ENCODE measurements around the gene POP4.

Gene POP4

DNA sequence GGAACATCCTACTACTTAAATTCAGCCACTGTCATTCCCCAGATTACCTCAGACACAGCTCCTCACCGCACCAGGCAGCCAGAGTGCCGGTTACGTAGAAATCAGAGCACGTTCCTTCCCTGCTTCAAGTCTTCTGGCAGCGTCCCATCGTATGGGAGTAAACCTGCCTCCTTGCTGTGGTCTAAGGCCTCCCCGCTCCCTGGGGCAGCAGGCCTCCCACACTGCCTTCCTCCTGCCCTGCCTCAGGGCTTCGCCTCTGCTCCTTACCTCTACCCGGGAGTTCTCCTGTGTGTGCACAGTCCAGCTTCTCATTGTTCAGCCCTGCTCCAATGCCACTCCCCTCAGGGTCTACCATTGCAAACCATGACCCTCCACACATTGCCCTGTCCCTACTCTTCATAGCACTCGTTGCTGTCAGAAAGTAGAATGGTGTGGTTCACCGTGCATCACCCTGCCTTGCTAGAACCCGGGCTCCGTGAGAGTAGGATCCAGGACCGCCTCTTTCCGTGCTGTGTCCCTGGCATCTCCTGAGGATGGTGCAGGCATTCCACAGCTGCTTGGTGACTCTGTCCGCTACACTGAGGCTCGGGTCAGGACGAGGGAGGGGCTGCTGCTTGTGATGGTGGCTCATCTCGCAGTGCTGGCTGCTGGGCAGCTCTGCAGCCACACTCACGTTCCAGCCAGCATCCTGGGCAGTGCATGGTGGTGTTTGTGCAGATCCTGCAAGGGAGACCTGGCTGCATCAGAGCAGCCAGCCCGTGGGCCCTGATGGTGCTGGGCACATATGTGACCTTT, 6.9 kb downstream of the POP4 start:
- ChIA-PET POLR2A (no interaction called here), CTCF (interaction anchor here (1.4 to 7.9 kb wide), 6 partner anchors 33 to 118 kb away, joined by 3 to 113 read pairs (median 42); partner anchors contain the start of genes C19orf12 and PLEKHF1)
- Histone ChIP-seq H3K36me3 (ENCODE audit: control insufficient read depth in 4 of 4, insufficient read depth in 4 of 4, low read length in 3 of 4) (peaks cover 13 to 66% (median 49%) of the 10 kb centered on the region in 4 experiments), H3K27me3 (replicated peaks in 2 of 5; ENCODE audit: control insufficient read depth in 4 of 5, insufficient read depth in 5 of 5, low read length in 4 of 5) (no peaks in the 10 kb centered on the region), H3K4me3 (ENCODE audit: control insufficient read depth in 1 of 7, extremely low read depth in 1 of 7, insufficient read depth in 4 of 7, low read depth in 2 of 7, low read length in 6 of 7) (no peak overlapping the region), H3K4me1 (ENCODE audit: control extremely low read depth in 1 of 4, control insufficient read depth in 4 of 4, insufficient read depth in 4 of 4, low read length in 3 of 4) (peaks cover 0 to 9% (median 6%) of the 10 kb centered on the region in 4 experiments), H3K9me3 (ENCODE audit: control extremely low read depth in 1 of 5, control insufficient read depth in 4 of 5, insufficient read depth in 2 of 5, low read depth in 1 of 5, low read length in 4 of 5) (no peaks in the 10 kb centered on the region), H3K27ac (ENCODE audit: insufficient read depth in 1 of 2, low read depth in 1 of 2, low read length in 2 of 2, poor library complexity in 1 of 2, severe bottlenecking in 2 of 2) (no peak overlapping the region)
- DNase-seq = no peak
- 95% methylated on average over 20 of the region's 21 CpGs for WGBS (ENCODE audit: insufficient coverage)

- no peak for DNase-seq
- POLR2A ChIA-PET = no interaction called here
- CTCF ChIA-PET = interaction anchor here (1.2 kb wide), 1 partner anchor 80 kb away, joined by 5 read pairs; no protein-coding TSS in a partner anchor
- no peak overlapping the region for H3K27ac ChIP-seq (ENCODE audit: insufficient read depth in 1 of 2, low read depth in 1 of 2, low read length in 2 of 2, poor library complexity in 1 of 2, severe bottlenecking in 2 of 2)
- peaks cover 0 to 15% (median 6%) of the 10 kb centered on the region in 4 experiments for H3K4me1 ChIP-seq (ENCODE audit: control extremely low read depth in 1 of 4, control insufficient read depth in 4 of 4, insufficient read depth in 4 of 4, low read length in 3 of 4)
- H3K36me3 ChIP-seq (ENCODE audit: control insufficient read depth in 4 of 4, insufficient read depth in 4 of 4, low read length in 3 of 4) = peaks cover 13 to 63% (median 48%) of the 10 kb centered on the region in 4 experiments
- H3K9me3 ChIP-seq (ENCODE audit: control extremely low read depth in 1 of 5, control insufficient read depth in 4 of 5, insufficient read depth in 2 of 5, low read depth in 1 of 5, low read length in 4 of 5) = no peaks in the 10 kb centered on the region
- no peaks in the 10 kb centered on the region for H3K27me3 ChIP-seq (replicated peaks in 2 of 5; ENCODE audit: control insufficient read depth in 4 of 5, insufficient read depth in 5 of 5, low read length in 4 of 5)
- 93% methylated on average over 7 of the region's 7 CpGs for WGBS (ENCODE audit: insufficient coverage)
- H3K4me3 ChIP-seq (ENCODE audit: control insufficient read depth in 1 of 7, extremely low read depth in 1 of 7, insufficient read depth in 4 of 7, low read depth in 2 of 7, low read length in 6 of 7) = no peak overlapping the region
Observed at GRCh38 chr19:29614046-29614445, 8.0 kb downstream of the POP4 start.

- Histone ChIP-seq H3K4me1 (ENCODE audit: control extremely low read depth in 1 of 4, control insufficient read depth in 4 of 4, insufficient read depth in 4 of 4, low read length in 3 of 4) (peaks cover 0 to 15% (median 6%) of the 10 kb centered on the region in 4 experiments), H3K9me3 (ENCODE audit: control extremely low read depth in 1 of 5, control insufficient read depth in 4 of 5, insufficient read depth in 2 of 5, low read depth in 1 of 5, low read length in 4 of 5) (no peaks in the 10 kb centered on the region), H3K27me3 (replicated peaks in 2 of 5; ENCODE audit: control insufficient read depth in 4 of 5, insufficient read depth in 5 of 5, low read length in 4 of 5) (no peaks in the 10 kb centered on the region), H3K27ac (ENCODE audit: insufficient read depth in 1 of 2, low read depth in 1 of 2, low read length in 2 of 2, poor library complexity in 1 of 2, severe bottlenecking in 2 of 2) (no peak overlapping the region), H3K36me3 (ENCODE audit: control insufficient read depth in 4 of 4, insufficient read depth in 4 of 4, low read length in 3 of 4) (peaks cover 13 to 56% (median 45%) of the 10 kb centered on the region in 4 experiments), H3K4me3 (ENCODE audit: control insufficient read depth in 1 of 7, extremely low read depth in 1 of 7, insufficient read depth in 4 of 7, low read depth in 2 of 7, low read length in 6 of 7) (no peak overlapping the region)
- DNase-seq = no peak
- ChIA-PET POLR2A (no interaction called here), CTCF (interaction anchor here (0.6 to 1.2 kb wide), 2 partner anchors 80 to 83 kb away, joined by 3 to 5 read pairs; no protein-coding TSS in a partner anchor)
- WGBS (ENCODE audit: insufficient coverage) = no CpG with 5 or more reads among the region's 4 CpGs
Observed at GRCh38 chr19:29614780-29615179, 8.7 kb downstream of the POP4 start.

DNA sequence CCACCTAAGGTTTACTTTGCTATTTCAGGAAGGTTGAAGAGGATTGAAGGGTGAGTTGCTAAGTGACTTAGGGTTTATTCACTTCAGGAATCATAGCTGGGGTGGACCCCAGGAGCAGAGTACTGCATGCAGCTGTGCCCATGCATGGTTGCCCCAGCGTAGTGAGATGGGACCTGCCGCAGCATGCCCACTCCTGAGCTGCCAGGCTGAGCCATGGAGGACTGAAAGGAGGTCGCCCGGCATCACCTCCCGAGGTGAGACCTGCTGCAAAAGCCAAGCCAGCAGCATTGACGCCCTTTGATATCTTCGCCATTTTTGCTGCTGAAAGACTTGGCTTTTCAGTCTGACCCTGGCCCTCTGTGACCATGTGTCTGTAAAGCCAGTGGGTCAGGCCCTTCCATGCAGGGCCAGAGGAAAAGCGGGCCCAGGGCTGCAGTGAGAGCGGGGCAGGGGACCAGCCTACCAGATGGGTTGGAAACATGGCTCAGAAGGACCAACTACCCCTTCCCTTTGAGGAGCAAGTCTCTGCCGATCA, 9.9 kb downstream of the POP4 start:
- WGBS (ENCODE audit: insufficient coverage) = 96% methylated on average over 10 of the region's 10 CpGs
- Histone ChIP-seq H3K27ac (ENCODE audit: insufficient read depth in 1 of 2, low read depth in 1 of 2, low read length in 2 of 2, poor library complexity in 1 of 2, severe bottlenecking in 2 of 2) (no peak overlapping the region), H3K4me1 (ENCODE audit: control extremely low read depth in 1 of 4, control insufficient read depth in 4 of 4, insufficient read depth in 4 of 4, low read length in 3 of 4) (peaks cover 0 to 22% (median 8%) of the 10 kb centered on the region in 4 experiments), H3K27me3 (replicated peaks in 2 of 5; ENCODE audit: control insufficient read depth in 4 of 5, insufficient read depth in 5 of 5, low read length in 4 of 5) (no peaks in the 10 kb centered on the region), H3K4me3 (ENCODE audit: control insufficient read depth in 1 of 7, extremely low read depth in 1 of 7, insufficient read depth in 4 of 7, low read depth in 2 of 7, low read length in 6 of 7) (no peak overlapping the region), H3K36me3 (ENCODE audit: control insufficient read depth in 4 of 4, insufficient read depth in 4 of 4, low read length in 3 of 4) (peaks cover 13 to 56% (median 42%) of the 10 kb centered on the region in 4 experiments), H3K9me3 (ENCODE audit: control extremely low read depth in 1 of 5, control insufficient read depth in 4 of 5, insufficient read depth in 2 of 5, low read depth in 1 of 5, low read length in 4 of 5) (no peaks in the 10 kb centered on the region)
- DNase-seq = no peak
- CTCF ChIA-PET = no interaction called here
- POLR2A ChIA-PET = no interaction called here

GRCh38 chr19:29616541-29616940, 10.5 kb downstream of the POP4 start:
- DNase-seq = no peak
- ChIA-PET POLR2A (no interaction called here), CTCF (interaction anchor here (1.1 kb wide), 1 partner anchor 95 kb away, joined by 3 read pairs; no protein-coding TSS in a partner anchor)
- H3K27ac ChIP-seq (ENCODE audit: insufficient read depth in 1 of 2, low read depth in 1 of 2, low read length in 2 of 2, poor library complexity in 1 of 2, severe bottlenecking in 2 of 2) = no peak overlapping the region
- H3K9me3 ChIP-seq (ENCODE audit: control extremely low read depth in 1 of 5, control insufficient read depth in 4 of 5, insufficient read depth in 2 of 5, low read depth in 1 of 5, low read length in 4 of 5) = no peaks in the 10 kb centered on the region
- peaks cover 0 to 24% (median 9%) of the 10 kb centered on the region in 4 experiments for H3K4me1 ChIP-seq (ENCODE audit: control extremely low read depth in 1 of 4, control insufficient read depth in 4 of 4, insufficient read depth in 4 of 4, low read length in 3 of 4)
- H3K27me3 ChIP-seq (replicated peaks in 2 of 5; ENCODE audit: control insufficient read depth in 4 of 5, insufficient read depth in 5 of 5, low read length in 4 of 5) = no peaks in the 10 kb centered on the region
- no peak overlapping the region for H3K4me3 ChIP-seq (ENCODE audit: control insufficient read depth in 1 of 7, extremely low read depth in 1 of 7, insufficient read depth in 4 of 7, low read depth in 2 of 7, low read length in 6 of 7)
- H3K36me3 ChIP-seq (ENCODE audit: control insufficient read depth in 4 of 4, insufficient read depth in 4 of 4, low read length in 3 of 4) = peaks cover 12 to 52% (median 39%) of the 10 kb centered on the region in 4 experiments
- WGBS (ENCODE audit: insufficient coverage) = 95% methylated on average over 16 of the region's 16 CpGs

DNA sequence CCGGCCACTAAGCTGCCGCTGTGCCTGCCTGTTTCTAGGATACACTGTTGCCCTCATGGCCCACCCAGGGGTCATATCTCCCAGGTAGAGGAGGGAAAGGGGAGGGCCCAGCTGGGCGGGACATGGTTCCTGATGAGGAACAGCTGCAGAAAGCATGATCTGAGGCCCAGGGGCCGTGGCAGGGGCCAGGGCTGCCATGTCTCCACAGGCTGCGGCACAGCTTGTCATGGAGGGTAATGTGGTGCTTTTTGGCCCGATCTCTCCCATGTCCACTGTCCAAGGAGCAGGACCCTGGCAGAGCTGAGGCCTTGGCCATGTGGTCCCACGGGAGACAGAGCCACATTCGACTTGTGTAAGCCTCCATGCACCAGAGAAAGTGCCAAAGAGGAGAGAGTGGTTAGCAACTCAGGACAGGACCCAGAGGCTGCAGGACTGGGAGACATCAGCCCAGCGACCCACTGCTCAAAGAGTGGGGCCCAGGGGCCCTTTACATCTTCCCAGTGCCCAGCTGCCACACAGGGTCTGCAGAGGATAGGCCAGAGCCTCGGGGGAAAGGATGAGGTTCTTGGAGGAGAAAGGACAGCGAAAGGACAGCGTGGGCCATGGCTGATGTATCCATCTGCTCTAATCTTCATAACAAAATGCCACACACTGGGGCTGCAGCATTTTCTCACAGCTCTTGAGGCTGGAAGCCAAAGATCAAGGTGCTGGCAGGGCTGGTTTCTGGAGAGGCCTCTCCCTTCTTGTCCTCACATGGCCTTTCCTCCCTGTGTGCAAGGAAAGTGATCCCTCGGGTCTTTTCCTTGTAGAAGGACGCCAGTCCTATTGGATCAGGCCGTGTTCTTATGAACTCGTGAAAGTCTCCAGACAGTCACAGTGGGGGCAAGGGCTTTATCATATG, 11.5 kb downstream of the POP4 start:
- Histone ChIP-seq H3K27me3 (replicated peaks in 2 of 5; ENCODE audit: control insufficient read depth in 4 of 5, insufficient read depth in 5 of 5, low read length in 4 of 5) (no peaks in the 10 kb centered on the region), H3K36me3 (ENCODE audit: control insufficient read depth in 4 of 4, insufficient read depth in 4 of 4, low read length in 3 of 4) (peaks cover 7 to 41% (median 30%) of the 10 kb centered on the region in 4 experiments), H3K9me3 (ENCODE audit: control extremely low read depth in 1 of 5, control insufficient read depth in 4 of 5, insufficient read depth in 2 of 5, low read depth in 1 of 5, low read length in 4 of 5) (no peaks in the 10 kb centered on the region), H3K4me1 (ENCODE audit: control extremely low read depth in 1 of 4, control insufficient read depth in 4 of 4, insufficient read depth in 4 of 4, low read length in 3 of 4) (peaks cover 0 to 35% (median 18%) of the 10 kb centered on the region in 4 experiments), H3K4me3 (ENCODE audit: control insufficient read depth in 1 of 7, extremely low read depth in 1 of 7, insufficient read depth in 4 of 7, low read depth in 2 of 7, low read length in 6 of 7) (no peak overlapping the region), H3K27ac (ENCODE audit: insufficient read depth in 1 of 2, low read depth in 1 of 2, low read length in 2 of 2, poor library complexity in 1 of 2, severe bottlenecking in 2 of 2) (no peak overlapping the region)
- DNase-seq = no peak
- ChIA-PET CTCF (interaction anchor here (1.1 to 4.8 kb wide), 5 partner anchors 8 to 94 kb away, joined by 3 to 44 read pairs (median 4); no protein-coding TSS in a partner anchor), POLR2A (no interaction called here)
- 97% methylated on average over 11 of the region's 16 CpGs for WGBS (ENCODE audit: insufficient coverage)

Data from common myeloid progenitor, CD34-positive (primary cell).